Esophagus muscularis mucosa (tissue), 4 donors: ENCODE measurements around the gene CYBRD1.

Source experiments
- CTCF ChIP-seq, 3 experiments: fragments of 200-600 bp in 2 of 3; fragments of 450-650 bp in 1 of 3; sonication (generic) in 2 of 3; IDR thresholded peaks; one replicate each; pipeline ENCODE4 v1.5.1; 2017 to 2019; ENCODE audit warnings: antibody characterized with exemption in 3 of 3, mild to moderate bottlenecking in 2 of 3, moderate library complexity in 1 of 3
- EP300 ChIP-seq: sonication (generic); formaldehyde crosslinking; IDR thresholded peaks from one replicate; pipeline ENCODE4 v1.6.1; 2017; ENCODE audit warnings: antibody characterized with exemption
- POLR2A ChIP-seq: fragments of 450-650 bp; IDR thresholded peaks from one replicate; pipeline ENCODE4 v1.6.1; 2017; ENCODE audit warnings: antibody characterized with exemption, moderate library complexity, mild to moderate bottlenecking, low read depth

DNA sequence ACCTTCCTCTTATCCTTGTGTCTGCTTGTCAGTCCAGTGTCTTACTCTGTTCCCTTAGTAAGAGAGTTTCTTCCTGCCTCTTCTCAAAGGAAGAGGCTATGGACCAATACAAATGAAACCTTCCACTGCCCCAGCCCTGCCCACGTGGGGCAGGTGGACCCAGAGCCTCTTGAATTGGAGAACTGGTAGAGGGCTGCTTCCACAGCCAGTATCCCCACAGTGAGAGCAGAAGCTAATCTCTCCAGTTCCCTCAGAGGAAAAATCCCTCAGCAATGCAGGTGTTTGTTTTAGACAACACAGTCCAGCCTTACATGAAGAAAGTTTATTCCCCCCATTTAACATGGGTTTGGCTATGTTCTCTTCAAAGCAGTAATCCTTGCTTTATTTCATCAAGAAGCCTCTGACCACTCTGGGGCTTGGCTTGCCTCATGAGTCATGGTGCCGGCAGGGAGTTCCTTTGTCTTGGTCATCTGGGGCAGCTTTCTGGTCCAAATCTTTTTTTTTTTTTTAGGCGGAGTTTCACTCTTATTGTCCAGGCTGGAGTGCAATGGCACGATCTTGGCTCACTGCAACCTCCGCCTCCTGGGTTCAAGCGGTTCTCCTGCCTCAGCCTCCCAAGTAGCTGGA, 6.5 kb upstream of the CYBRD1 start:
- TF ChIP-seq POLR2A (no peak), CTCF (IDR thresholded peaks at IDR 0.05) (no peak), EP300 (no peak)
